NCI-H2107 (cell line): ENCODE data around the gene IST1.

ENCODE experiments used
- DNase-seq: peaks from one replicate; lab custom pipeline; 2025; lab: John Stamatoyannopoulos, UW

IST1 gene

GRCh38 chr16:71965223-71965622 lies 69.9 kb downstream of the IST1 start:
- no peak for DNase-seq

- DNase-seq = no peak
These were observed 71.6 kb downstream of the IST1 start for GRCh38 chr16:71966932-71967331.

GRCh38 chr16:71969353-71969752 lies 74.0 kb downstream of the IST1 start:
- no peak for DNase-seq

- no peak for DNase-seq
These were observed 76.2 kb downstream of the IST1 start for GRCh38 chr16:71971571-71971970.

GRCh38 chr16:71972356-71972755 lies 77.0 kb downstream of the IST1 start:
- no peak for DNase-seq

GRCh38 chr16:71973001-71973400 lies 77.7 kb downstream of the IST1 start:
- DNase-seq = no peak

- DNase-seq = no peak
These were observed 78.9 kb downstream of the IST1 start for GRCh38 chr16:71974068-71974818.
